ENCODE data around the gene GTF2IRD1. TPM values are rescaled to one million over a fixed set of nuclear protein-coding genes. Genes with fewer than 3 reads are reported as not detected.
"Not testable (repeated sequence)": the region's sequence is repeated elsewhere in the genome, so short reads cannot be mapped to it uniquely, and the experiment has no call there.

GTF2IRD1 gene
- total RNA-seq, 1 donor from 2014 or later = 0.67 TPM

GRCh38 chr7:74554178-74554577 lies 100.5 kb downstream of the GTF2IRD1 start:
- H3K27ac Mint-ChIP-seq = no peak overlapping the region
- DNase-seq (no peak), ATAC-seq (ENCODE audit: low read depth) (no peak)
- H3K36me3 Mint-ChIP-seq (ENCODE audit: low read depth) = no peaks in the 10 kb centered on the region
- H3K4me3 Mint-ChIP-seq = no peak overlapping the region
- no peaks in the 10 kb centered on the region for H3K27me3 Mint-ChIP-seq
- POLR2A ChIA-PET = no interaction called here
- H3K9me3 Mint-ChIP-seq = no peaks in the 10 kb centered on the region
- H3K4me1 Mint-ChIP-seq = peaks cover 7% of the 10 kb centered on the region
- intact Hi-C loops (cut with micrococcal nuclease) = no loop called here
- CTCF ChIA-PET = no interaction called here
- no peak for TF ChIP-seq CTCF (IDR thresholded peaks at IDR 0.05)

GRCh38 chr7:74560086-74560719 lies 106.5 kb downstream of the GTF2IRD1 start:
- H3K27ac Mint-ChIP-seq = no peak overlapping the region
- DNase-seq (no peak), ATAC-seq (ENCODE audit: low read depth) (no peak)
- intact Hi-C loops (cut with micrococcal nuclease) = no loop called here
- ChIA-PET CTCF (no interaction called here), POLR2A (no interaction called here)
- H3K4me3 Mint-ChIP-seq = no peak overlapping the region
- no peaks in the 10 kb centered on the region for H3K4me1 Mint-ChIP-seq
- H3K27me3 Mint-ChIP-seq = no peaks in the 10 kb centered on the region
- H3K36me3 Mint-ChIP-seq (ENCODE audit: low read depth) = no peaks in the 10 kb centered on the region
- no peaks in the 10 kb centered on the region for H3K9me3 Mint-ChIP-seq
- no peak for TF ChIP-seq CTCF (IDR thresholded peaks at IDR 0.05)

- ChIA-PET POLR2A (no interaction called here), CTCF (interaction anchor here (1.1 kb wide), 1 partner anchor 535 kb away, joined by 3 read pairs; no protein-coding TSS in a partner anchor)
- no peak overlapping the region for H3K27ac Mint-ChIP-seq
- intact Hi-C loops (cut with micrococcal nuclease) = no loop called here
- no peak for ATAC-seq (ENCODE audit: low read depth)
- H3K4me1 Mint-ChIP-seq = no peaks in the 10 kb centered on the region
- peaks cover 3% of the 10 kb centered on the region for H3K27me3 Mint-ChIP-seq
- H3K36me3 Mint-ChIP-seq (ENCODE audit: low read depth) = no peaks in the 10 kb centered on the region
- DNase-seq = no peak
- TF ChIP-seq CTCF (IDR thresholded peaks at IDR 0.05) = no peak
- H3K4me3 Mint-ChIP-seq = no peak overlapping the region
- H3K9me3 Mint-ChIP-seq = no peaks in the 10 kb centered on the region
Observed at GRCh38 chr7:74561898-74562613, 108.3 kb downstream of the GTF2IRD1 start.

- POLR2A ChIA-PET; intact Hi-C loops (cut with micrococcal nuclease); H3K36me3 Mint-ChIP-seq (ENCODE audit: low read depth); H3K4me1 Mint-ChIP-seq; H3K4me3 Mint-ChIP-seq; ATAC-seq (ENCODE audit: low read depth); H3K27me3 Mint-ChIP-seq; H3K27ac Mint-ChIP-seq; DNase-seq; H3K9me3 Mint-ChIP-seq: not testable (repeated sequence)
- CTCF ChIA-PET = interaction anchor here (1.1 kb wide), 1 partner anchor 537 kb away, joined by 3 read pairs; no protein-coding TSS in a partner anchor
Observed at GRCh38 chr7:74563639-74564038, 109.9 kb downstream of the GTF2IRD1 start.

GRCh38 chr7:74567318-74567668 lies 113.6 kb downstream of the GTF2IRD1 start:
- Mint-ChIP-seq H3K9me3 (no peaks in the 10 kb centered on the region), H3K27ac (no peak overlapping the region), H3K36me3 (ENCODE audit: low read depth) (no peaks in the 10 kb centered on the region), H3K4me1 (no peaks in the 10 kb centered on the region), H3K27me3 (peaks cover 5% of the 10 kb centered on the region), H3K4me3 (no peak overlapping the region)
- intact Hi-C loops (cut with micrococcal nuclease) = loop anchor here (5.0 kb wide), 1 partner anchor 500 kb away; no protein-coding TSS in a partner anchor
- ATAC-seq (ENCODE audit: low read depth) (no peak), DNase-seq (no peak)
- POLR2A ChIA-PET = no interaction called here
- CTCF ChIA-PET = interaction anchor here (0.6 to 1.8 kb wide), 6 partner anchors 12 to 361 kb away, joined by 3 to 14 read pairs (median 4); no protein-coding TSS in a partner anchor
- TF ChIP-seq CTCF (IDR thresholded peaks at IDR 0.05) = no peak
